Measurements from ENCODE around the gene RHOD. TPM values are rescaled to one million over a fixed set of nuclear protein-coding genes. Genes with fewer than 3 reads are reported as not detected.

Gene RHOD
- total RNA-seq (ENCODE audit: low replicate concordance), result 21.2 and 95.6 TPM in 2 replicates
- long read RNA-seq, transcript RHOD-201 (5 exons, 1,129 nt), result major isoform, 10 of 12 reads
- long read RNA-seq, partial matches to known transcripts, result 2 of 12 reads
- long read RNA-seq, other reads (novel, unspliced or antisense), result 0 of 12 reads

- Mint-ChIP-seq H3K27me3 (no peaks in the 10 kb centered on the region), H3K4me1 (ENCODE audit: unreplicated experiment) (peaks cover 19% of the 10 kb centered on the region), H3K9me3 (no peaks in the 10 kb centered on the region), H3K27ac (peak within 1 kb of the TSS; percentile 100), H3K4me3 (peak within 1 kb of the TSS; percentile 84), H3K36me3 (peaks cover 4% of the 10 kb centered on the region)
- DNase-seq (ENCODE audit: extremely low spot score, unreplicated experiment), result no peak
- TF ChIP-seq CTCF (conservative IDR thresholded peaks at IDR 0.05), result no peak
These were observed at the start of gene RHOD for GRCh38 chr11:67056267-67057204. RHOD (plus strand) TSS chr11:67056847; CDS start chr11:67056903, 56 bp downstream.

GRCh38 chr11:67007126-67007525, 49.5 kb upstream of the RHOD start:
- H3K4me3 Mint-ChIP-seq, result no peak overlapping the region
- H3K4me1 Mint-ChIP-seq (ENCODE audit: unreplicated experiment), result peaks cover 6% of the 10 kb centered on the region
- no peak for TF ChIP-seq CTCF (conservative IDR thresholded peaks at IDR 0.05)
- H3K36me3 Mint-ChIP-seq, result no peaks in the 10 kb centered on the region
- no peaks in the 10 kb centered on the region for H3K9me3 Mint-ChIP-seq
- no peak overlapping the region for H3K27ac Mint-ChIP-seq
- no peaks in the 10 kb centered on the region for H3K27me3 Mint-ChIP-seq
- DNase-seq (ENCODE audit: extremely low spot score, unreplicated experiment), result no peak

GRCh38 chr11:67010296-67010905, 46.2 kb upstream of the RHOD start:
- Mint-ChIP-seq H3K27ac (no peak overlapping the region), H3K36me3 (no peaks in the 10 kb centered on the region), H3K4me1 (ENCODE audit: unreplicated experiment) (no peaks in the 10 kb centered on the region), H3K27me3 (peaks cover 4% of the 10 kb centered on the region), H3K9me3 (no peaks in the 10 kb centered on the region), H3K4me3 (no peak overlapping the region)
- no peak for TF ChIP-seq CTCF (conservative IDR thresholded peaks at IDR 0.05)
- no peak for DNase-seq (ENCODE audit: extremely low spot score, unreplicated experiment)

- Mint-ChIP-seq H3K9me3 (no peaks in the 10 kb centered on the region), H3K27me3 (peaks cover 7% of the 10 kb centered on the region), H3K36me3 (no peaks in the 10 kb centered on the region), H3K4me1 (ENCODE audit: unreplicated experiment) (no peaks in the 10 kb centered on the region), H3K27ac (no peak overlapping the region), H3K4me3 (no peak overlapping the region)
- no peak for TF ChIP-seq CTCF (conservative IDR thresholded peaks at IDR 0.05)
- DNase-seq (ENCODE audit: extremely low spot score, unreplicated experiment), result no peak
These were observed 43.1 kb upstream of the RHOD start for GRCh38 chr11:67013511-67014045.

- no peak for DNase-seq (ENCODE audit: extremely low spot score, unreplicated experiment)
- H3K4me3 Mint-ChIP-seq, result no peak overlapping the region
- no peak overlapping the region for H3K27ac Mint-ChIP-seq
- H3K4me1 Mint-ChIP-seq (ENCODE audit: unreplicated experiment), result no peaks in the 10 kb centered on the region
- no peaks in the 10 kb centered on the region for H3K9me3 Mint-ChIP-seq
- H3K36me3 Mint-ChIP-seq, result no peaks in the 10 kb centered on the region
- peaks cover 7% of the 10 kb centered on the region for H3K27me3 Mint-ChIP-seq
- no peak for TF ChIP-seq CTCF (conservative IDR thresholded peaks at IDR 0.05)
These were observed 42.3 kb upstream of the RHOD start for GRCh38 chr11:67014343-67014742.
